ENCODE results near the gene BTRC.

The BTRC gene

DNA sequence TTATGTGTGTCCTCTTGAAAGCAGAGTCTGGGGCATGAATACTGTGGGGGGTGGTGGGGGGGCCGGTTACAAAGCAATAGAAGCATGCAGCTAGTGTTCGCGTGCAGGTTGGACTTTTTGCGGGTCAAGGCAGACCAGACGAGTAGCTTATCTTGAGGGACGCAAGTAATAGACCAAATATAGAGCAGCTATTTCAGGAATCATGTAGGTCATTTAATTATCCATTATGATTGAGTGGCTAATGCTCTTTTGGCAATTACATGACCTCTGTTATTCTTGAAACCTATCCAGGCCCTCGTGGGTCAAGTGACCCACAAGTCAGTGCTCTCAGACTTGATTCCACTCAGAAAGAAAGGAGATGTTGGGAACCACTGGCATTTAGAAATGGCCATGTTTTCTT, 93.0 kb downstream of the BTRC start:
- DNase-seq, result no peak

DNA sequence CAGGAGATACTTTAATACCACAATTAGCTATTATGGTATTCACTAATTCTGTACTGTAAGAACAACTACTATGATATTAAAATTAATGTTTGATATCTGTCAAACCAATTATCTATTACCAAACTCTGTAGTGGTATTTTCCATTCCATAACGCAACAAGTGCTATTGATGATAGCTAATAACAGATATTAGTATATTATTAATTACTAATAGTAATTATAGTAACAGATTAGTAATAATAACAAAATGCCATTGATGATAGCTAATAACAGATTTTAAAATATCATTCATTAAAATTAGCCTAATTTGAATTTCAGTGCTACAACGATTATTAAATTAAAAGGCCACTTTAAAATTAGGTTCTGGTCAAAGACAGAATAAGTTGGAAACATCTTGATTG, 93.5 kb downstream of the BTRC start:
- DNase-seq, result no peak

DNA sequence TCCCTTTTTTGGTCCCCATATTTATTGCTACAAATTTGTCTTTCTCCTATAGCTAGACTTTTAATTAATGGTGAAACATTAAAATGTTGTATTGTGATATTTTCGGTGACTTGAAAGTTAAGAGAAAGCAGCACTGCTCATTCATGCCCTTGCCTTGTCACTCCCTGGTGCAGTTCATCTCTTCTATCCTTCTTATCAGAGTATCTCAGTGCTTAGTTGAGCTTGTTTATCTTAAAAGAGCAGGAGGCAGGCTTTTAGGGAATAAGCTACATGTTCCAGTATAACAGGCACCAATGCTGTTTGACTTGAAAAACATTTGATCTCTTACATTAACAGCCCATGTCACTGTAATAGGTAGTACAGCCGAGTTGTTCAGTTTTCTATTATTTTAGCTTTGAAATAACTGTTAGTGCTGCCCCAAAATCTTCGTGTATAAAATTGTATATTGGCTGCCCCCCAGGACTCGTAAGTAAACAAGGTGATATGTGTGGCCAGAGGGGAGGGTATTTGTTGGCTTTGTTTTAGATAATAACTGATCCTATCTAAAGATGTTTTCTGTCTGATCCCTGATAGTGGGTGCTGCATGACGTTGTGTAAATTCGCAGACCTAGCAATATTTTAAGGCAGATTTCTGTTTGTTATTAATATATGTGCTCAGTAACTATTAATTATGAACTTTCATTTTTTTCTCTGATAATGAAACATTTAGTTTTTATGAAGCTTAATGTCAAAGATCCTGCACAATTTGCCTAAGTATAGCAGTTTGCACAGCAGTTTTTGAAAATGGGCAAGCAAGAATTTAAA, 96.5 kb downstream of the BTRC start:
- no peak for DNase-seq

DNA sequence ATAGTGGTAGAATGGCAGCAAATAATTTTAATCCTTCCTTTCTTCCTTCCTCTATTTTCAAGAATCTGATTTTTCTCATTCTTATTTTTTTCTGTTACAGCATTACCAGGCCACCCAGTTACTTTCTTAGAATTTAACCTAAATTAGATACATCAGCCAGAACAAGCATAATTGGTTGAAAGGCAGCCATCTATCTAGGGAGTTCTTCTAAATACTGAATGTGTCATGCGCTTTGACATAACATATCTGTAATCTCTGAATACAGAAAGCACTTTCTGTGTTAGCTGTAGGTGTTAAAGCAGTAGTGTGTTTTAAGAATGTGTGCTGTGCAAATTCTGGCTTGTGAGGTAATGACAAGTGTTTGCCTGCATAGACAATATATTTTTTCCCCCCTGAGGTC, 97.3 kb downstream of the BTRC start:
- DNase-seq, result no peak

GRCh38 chr10:101451667-101452069, 97.7 kb downstream of the BTRC start:
- DNase-seq, result no peak

GRCh38 chr10:101452176-101452575, 98.2 kb downstream of the BTRC start:
- DNase-seq, result no peak

GRCh38 chr10:101452593-101452992, 98.6 kb downstream of the BTRC start:
- DNase-seq, result no peak

GRCh38 chr10:101453318-101453717, 99.4 kb downstream of the BTRC start:
- DNase-seq, result no peak

DNA sequence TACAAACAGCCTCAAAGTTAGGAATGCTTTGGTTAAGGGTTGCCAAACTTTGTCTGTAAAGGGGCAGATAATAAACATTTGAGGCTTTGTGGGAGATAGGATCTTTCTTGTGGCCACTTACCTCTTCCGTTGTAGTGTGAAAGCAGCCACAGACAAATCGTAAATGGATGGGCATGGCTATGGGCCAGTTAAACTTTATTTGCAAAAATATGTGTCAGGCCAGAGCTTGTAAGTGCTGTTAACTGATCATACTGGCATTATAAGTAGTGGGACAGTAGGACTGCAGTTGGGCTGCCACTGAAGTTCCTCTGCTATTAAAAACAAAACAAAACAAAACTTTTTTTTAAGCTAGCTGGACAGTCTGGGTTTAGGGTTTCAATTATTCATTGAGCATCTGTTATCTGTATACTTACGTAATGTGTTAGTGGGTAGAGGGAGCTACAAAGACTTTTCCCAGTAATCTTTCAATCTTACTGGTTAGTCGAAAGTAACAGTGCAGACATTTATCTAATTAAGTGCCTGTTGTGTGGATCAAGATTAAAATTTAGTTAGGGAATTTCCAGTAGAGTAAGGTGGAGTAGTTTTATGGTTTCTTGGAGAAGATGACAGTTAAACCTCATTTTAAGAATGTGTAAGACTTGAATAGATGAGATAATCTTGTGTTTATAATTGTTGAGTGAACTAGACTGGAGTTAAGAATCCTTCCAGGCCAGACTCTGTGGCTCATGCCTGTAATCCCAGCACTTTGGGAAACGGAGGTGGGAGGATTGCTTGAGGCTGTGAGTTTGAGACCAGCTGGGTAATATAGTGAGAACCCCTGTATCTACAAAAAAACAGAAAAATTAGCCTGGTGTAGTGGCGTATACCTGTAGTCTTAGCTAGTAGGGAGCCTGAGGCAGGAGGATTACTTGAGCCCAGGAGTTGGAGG, 100.1 kb downstream of the BTRC start:
- no peak for DNase-seq

DNA sequence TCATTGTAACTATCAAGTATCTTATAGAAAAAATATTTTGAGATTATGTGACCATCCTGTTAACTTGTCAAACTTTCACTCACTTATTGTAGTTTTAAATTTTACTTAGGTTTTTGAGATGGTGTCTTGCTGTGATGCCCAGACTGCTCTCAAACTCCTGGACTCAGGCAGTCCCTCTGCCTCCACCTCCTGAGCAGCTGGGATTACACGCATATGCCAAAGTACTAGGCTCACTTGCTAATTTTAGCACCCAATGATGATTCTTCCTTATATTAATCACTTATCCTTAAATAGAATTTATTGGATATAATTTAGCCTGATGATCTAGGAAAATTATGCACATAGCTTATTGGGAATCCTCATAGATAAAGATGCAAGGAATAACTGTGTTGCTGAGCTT, 104.9 kb downstream of the BTRC start:
- DNase-seq, result no peak

DNA sequence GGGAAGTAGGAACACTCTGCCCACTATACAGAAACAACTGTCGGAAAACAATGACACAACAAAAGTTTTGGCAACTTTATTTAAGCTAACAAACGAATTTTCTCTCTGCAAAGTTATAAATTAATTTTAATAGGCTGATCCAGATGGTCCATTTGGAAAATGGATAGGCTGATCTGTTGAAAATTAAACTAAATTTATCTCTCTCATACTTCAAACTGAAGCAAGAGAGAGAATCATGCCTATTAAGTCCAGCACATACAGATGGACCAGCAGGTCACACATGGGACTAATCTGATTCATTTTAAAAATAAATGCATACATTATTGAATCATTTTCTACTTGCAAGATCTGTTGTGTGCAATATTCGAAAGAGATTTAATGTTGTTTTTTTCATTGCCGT, 110.1 kb downstream of the BTRC start:
- no peak for DNase-seq

DNA sequence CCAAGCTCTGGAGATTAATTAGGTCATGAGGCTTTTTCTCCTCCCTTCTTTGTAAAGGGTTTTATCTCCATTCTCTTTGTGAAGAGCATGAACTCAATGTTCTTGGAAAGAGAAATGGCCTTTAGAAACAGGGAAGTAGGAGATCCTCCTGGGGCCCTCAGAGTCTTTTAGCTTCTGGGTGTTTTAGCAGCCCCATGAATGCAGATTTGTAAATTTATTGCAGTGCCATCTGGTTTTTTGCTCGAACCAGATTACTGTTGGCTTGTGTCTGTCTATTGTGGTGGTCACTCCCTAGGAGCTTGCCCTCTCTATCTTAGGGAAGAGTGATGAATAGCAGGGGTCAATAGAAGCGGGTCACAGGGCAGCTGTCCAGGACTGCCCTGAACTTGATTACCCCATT, 110.6 kb downstream of the BTRC start:
- DNase-seq, result no peak

- no peak for DNase-seq
These were observed 112.3 kb downstream of the BTRC start for GRCh38 chr10:101466016-101466912.

DNA sequence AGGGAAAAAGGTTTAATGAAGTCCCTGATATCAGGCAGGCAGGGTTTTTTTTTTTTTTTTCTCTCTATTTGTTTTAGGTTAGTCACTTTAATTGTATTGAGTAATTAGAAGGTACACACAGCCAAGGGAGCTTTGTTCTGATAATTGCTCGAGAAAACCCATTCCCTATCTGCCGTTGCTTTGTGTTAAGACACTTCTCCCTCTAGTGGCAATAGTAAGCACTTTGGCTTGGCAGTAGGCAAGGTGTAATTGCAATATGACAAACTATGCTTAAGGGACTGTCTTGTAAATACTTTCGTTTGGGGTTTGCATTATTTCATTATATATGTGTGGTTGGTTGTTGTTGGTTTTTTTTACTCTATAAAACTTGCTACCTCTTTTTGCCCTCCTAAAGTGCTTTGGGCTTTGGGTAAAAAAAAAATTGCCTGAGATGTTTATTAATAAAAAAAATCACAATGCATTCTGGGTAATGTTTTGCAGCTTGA, 113.4 kb downstream of the BTRC start:
- DNase-seq, result peak; percentile 92

DNA sequence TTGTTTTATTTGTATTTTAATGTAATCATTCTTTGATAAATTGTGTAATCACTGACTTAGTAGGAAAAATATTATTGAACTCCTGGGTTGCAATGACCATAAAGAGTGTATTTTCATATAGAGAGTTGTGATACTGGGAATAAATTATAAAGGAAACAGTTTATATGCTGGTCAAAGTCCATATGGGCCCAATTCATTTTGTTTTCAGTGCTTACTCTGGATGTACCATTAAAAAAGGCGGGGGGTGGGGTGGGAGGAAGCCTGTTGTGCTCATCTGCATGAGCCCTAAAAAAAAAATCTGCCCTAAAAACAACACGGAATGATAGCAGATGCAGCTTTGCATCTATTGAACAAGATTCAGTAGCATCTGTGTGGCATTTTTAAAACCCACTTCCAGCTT, 114.2 kb downstream of the BTRC start:
- no peak for DNase-seq

DNA sequence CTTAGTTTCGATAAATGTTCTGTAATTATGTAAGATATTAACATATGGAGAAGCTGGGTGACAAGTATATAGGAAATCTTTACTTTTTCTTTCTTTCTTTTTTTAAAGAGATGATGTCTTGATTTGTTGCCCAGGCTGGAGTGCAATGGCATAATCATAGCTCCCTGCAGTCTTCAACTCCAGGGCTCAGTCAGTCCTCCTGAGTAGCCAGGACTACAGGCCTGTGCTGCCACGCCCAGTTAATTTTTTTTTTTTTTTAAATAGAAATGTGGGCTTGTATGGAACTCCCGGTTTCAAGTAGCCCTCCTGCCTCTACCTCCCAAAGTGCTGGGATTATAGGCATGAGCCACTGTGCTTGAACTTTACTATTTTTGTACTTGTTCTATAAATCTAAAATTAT, 122.4 kb downstream of the BTRC start:
- no peak for DNase-seq

DNA sequence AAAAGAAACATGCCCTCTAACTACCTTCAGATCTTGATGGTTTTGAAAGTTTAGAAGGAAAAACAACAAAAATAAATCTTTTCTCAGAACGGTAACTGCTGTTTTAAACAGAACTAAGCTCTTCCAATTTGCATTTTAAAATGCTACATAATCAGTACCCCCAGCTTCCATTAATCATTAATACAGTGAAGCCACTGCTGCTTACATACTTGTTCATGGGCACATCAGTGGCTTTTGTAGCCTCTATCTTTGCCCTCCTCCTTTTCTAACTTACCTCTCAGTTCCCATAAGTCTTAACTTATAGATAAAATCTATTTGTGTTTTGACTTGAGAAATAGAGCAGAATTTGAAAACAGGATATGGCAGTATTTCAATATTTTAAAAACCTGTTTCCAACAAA, 125.0 kb downstream of the BTRC start:
- no peak for DNase-seq

- DNase-seq, result no peak
These were observed 127.3 kb downstream of the BTRC start for GRCh38 chr10:101481256-101481655.

DNA sequence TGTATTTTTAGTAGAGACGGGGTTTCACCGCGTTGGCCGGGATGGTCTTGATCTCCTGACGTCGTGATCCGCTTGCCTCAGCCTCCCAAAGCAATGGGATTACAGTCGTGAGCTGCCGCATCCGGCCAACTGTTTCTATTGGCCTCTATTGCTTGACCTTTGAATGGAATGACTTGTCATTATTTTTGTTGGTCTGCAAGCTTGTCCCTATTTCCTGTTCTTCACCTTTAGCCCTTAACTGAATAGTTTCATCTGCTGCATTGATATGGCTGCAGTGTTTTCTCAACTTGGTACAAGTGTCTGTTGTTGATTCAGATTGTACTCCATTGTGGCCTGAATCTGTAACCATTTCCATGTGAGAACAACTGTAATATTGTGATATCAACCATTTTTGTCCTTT, 128.6 kb downstream of the BTRC start:
- DNase-seq, result no peak

- no peak for DNase-seq
These were observed 130.3 kb downstream of the BTRC start for GRCh38 chr10:101484175-101484745.

- DNase-seq, result no peak
These were observed 131.2 kb downstream of the BTRC start for GRCh38 chr10:101485207-101485606.

Data from NCI-H1436 treated with DMSO at 0.1 percent for 48 hours (cell line).